ENCODE measurements around the gene MME. TPM values are rescaled to one million over a fixed set of nuclear protein-coding genes. Genes with fewer than 3 reads are reported as not detected.
A peak's percentile ranks its signal among the peaks of the same experiment; 100 is the strongest.

Gene MME
- total RNA-seq, 1 donor from 2014 or later: 31.7 TPM

DNA sequence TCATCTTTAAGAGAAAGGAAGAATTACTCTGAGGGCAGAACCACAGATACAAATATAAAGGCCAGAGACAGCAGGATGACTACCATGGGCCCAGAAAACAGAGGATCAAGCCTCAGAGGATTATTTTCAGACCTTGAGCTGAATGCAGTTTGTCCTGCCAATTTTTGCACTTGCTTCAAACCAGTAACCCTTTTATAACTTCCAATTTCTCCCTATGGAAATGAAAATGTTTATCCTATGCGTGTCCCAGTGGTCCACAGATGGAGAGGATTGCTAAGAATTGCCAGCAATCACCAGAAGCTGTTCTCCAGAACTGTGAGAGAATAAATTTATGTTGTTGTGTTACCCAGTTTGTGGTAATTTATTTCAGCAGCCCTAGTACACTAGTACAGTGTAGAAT, 26.4 kb upstream of the MME start:
- Mint-ChIP-seq H3K36me3 (peaks cover 19% of the 10 kb centered on the region), H3K27ac (no peak overlapping the region), H3K27me3 (ENCODE audit: low read depth) (no peaks in the 10 kb centered on the region), H3K4me3 (no peak overlapping the region), H3K4me1 (no peaks in the 10 kb centered on the region), H3K9me3 (peaks cover 46% of the 10 kb centered on the region)
- DNase-seq (ENCODE audit: low spot score in 2 of 2, unreplicated experiment in 2 of 2): no peak
- TF ChIP-seq, protein P1, sequence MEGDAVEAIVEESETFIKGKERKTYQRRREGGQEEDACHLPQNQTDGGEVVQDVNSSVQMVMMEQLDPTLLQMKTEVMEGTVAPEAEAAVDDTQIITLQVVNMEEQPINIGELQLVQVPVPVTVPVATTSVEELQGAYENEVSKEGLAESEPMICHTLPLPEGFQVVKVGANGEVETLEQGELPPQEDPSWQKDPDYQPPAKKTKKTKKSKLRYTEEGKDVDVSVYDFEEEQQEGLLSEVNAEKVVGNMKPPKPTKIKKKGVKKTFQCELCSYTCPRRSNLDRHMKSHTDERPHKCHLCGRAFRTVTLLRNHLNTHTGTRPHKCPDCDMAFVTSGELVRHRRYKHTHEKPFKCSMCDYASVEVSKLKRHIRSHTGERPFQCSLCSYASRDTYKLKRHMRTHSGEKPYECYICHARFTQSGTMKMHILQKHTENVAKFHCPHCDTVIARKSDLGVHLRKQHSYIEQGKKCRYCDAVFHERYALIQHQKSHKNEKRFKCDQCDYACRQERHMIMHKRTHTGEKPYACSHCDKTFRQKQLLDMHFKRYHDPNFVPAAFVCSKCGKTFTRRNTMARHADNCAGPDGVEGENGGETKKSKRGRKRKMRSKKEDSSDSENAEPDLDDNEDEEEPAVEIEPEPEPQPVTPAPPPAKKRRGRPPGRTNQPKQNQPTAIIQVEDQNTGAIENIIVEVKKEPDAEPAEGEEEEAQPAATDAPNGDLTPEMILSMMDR (IDR thresholded peaks at IDR 0.05; ENCODE audit: unreplicated experiment): no peak

DNA sequence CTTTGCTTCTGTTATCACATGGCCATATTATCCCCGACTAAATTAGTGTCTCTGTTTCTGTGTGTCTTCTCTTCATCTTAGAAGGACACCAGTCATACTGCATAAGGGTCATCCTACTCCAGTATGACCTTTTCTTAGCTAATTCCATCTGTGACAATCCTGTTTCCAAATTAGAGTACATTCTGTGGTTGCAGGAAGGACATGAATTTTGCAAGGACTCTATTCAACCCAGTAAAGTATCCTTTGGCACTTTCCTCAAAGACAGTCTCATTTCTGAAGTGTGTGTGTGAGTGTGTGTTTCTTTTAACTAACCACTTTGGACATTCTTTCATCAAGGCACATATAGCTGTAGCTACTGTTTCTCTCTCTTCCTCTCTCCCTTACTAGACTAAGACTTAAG, 15.2 kb upstream of the MME start:
- TF ChIP-seq, protein P1 (IDR thresholded peaks at IDR 0.05; ENCODE audit: unreplicated experiment): no peak
- no peaks in the 10 kb centered on the region for H3K36me3 Mint-ChIP-seq
- no peaks in the 10 kb centered on the region for H3K4me1 Mint-ChIP-seq
- no peak overlapping the region for H3K27ac Mint-ChIP-seq
- H3K4me3 Mint-ChIP-seq: no peak overlapping the region
- no peaks in the 10 kb centered on the region for H3K27me3 Mint-ChIP-seq (ENCODE audit: low read depth)
- peaks cover 4% of the 10 kb centered on the region for H3K9me3 Mint-ChIP-seq
- no peak for DNase-seq (ENCODE audit: low spot score in 2 of 2, unreplicated experiment in 2 of 2)

DNA sequence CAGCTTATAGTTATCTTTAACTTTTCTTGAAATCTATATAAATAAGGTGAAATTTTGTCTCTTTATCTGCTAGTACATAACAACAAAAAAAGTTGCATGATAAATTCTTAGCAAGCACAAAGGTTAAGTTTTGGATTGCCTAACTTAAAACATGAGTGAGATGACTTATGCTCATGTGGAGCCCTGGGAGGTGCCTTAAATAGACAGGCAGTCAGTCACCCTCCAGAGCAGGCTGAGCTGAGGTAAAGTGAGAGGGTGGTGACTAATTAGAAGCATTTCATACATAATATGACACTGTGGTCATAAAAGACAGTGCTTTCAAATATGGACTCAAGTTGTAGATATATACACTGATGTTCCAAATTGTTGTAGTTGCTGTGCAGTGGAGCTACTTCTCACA, 14.6 kb upstream of the MME start:
- TF ChIP-seq, protein P1 (IDR thresholded peaks at IDR 0.05; ENCODE audit: unreplicated experiment): no peak
- Mint-ChIP-seq H3K27ac (no peak overlapping the region), H3K4me3 (no peak overlapping the region), H3K4me1 (peaks cover 4% of the 10 kb centered on the region), H3K27me3 (ENCODE audit: low read depth) (no peaks in the 10 kb centered on the region), H3K9me3 (peaks cover 4% of the 10 kb centered on the region), H3K36me3 (no peaks in the 10 kb centered on the region)
- DNase-seq (ENCODE audit: low spot score in 2 of 2, unreplicated experiment in 2 of 2): no peak

DNA sequence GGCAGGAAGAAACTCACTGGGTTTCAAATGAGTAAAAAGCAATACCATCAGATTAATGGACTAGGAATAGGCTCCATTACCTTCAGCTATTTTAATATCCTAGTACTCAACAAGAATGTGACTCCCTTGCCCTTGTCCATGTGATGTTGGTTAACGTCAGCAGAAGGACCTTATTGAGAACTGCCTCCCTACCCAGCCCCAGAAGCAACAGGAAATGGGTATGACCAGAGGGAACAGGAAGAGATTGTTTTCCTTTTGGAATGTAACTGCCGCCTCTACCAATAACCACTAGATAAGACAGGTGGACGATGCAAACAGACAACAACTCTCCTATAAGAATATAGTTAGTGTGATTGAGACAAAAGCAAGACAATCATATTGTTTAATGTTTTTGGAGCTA, 10.4 kb upstream of the MME start:
- no peaks in the 10 kb centered on the region for H3K36me3 Mint-ChIP-seq
- H3K27ac Mint-ChIP-seq: peak overlapping the region; percentile 26
- H3K27me3 Mint-ChIP-seq (ENCODE audit: low read depth): no peaks in the 10 kb centered on the region
- H3K9me3 Mint-ChIP-seq: peaks cover 4% of the 10 kb centered on the region
- H3K4me1 Mint-ChIP-seq: peaks cover 12% of the 10 kb centered on the region
- H3K4me3 Mint-ChIP-seq: no peak overlapping the region
- TF ChIP-seq, protein P1 (IDR thresholded peaks at IDR 0.05; ENCODE audit: unreplicated experiment): no peak
- DNase-seq (ENCODE audit: low spot score in 2 of 2, unreplicated experiment in 2 of 2): no peak

DNA sequence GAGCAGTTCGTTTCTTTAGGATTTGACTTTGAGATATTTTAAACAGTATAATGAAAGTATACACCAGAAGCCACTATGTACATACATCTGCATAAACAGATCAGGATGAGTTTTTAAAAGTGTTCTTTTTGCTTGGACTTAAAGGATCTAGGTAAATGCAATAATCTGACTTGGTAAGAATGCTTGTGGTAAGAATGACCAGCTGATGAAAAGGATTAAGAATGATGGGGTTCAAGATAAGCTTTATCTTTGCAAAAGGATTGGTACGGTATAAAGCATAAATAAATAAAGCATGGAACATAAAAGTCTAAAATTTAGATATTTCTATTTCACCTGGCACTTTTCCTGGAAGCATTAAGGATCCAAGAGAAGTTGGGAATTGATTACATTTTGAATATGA, 9.8 kb upstream of the MME start:
- H3K27ac Mint-ChIP-seq: no peak overlapping the region
- no peaks in the 10 kb centered on the region for H3K36me3 Mint-ChIP-seq
- H3K9me3 Mint-ChIP-seq: peaks cover 7% of the 10 kb centered on the region
- TF ChIP-seq, protein P1 (IDR thresholded peaks at IDR 0.05; ENCODE audit: unreplicated experiment): no peak
- H3K27me3 Mint-ChIP-seq (ENCODE audit: low read depth): no peaks in the 10 kb centered on the region
- no peak for DNase-seq (ENCODE audit: low spot score in 2 of 2, unreplicated experiment in 2 of 2)
- H3K4me1 Mint-ChIP-seq: peaks cover 12% of the 10 kb centered on the region
- no peak overlapping the region for H3K4me3 Mint-ChIP-seq

DNA sequence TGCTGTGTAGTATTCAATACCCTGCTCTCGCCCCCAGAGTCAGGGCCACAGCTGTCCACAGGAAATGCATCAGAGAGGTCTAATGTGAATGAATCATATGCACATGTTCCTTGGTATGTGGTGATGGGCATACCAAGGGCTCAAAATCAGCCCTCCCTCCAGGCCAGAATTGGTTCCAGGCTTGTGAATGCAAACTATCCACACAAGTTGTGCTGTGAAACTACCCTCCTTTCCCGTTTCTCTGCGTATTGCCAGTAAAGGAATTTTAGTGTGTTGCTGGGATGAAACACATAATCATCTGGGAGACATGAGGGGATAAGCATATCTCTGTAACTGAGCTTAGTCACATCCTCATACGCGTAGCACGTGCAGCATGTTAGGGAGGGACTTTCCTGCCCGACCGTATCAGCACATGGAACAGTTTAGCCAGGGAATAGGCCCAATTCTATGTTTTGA, 9.2 kb upstream of the MME start:
- Mint-ChIP-seq H3K27me3 (ENCODE audit: low read depth) (no peaks in the 10 kb centered on the region), H3K27ac (peak overlapping the region; percentile 44), H3K9me3 (peaks cover 12% of the 10 kb centered on the region), H3K4me3 (no peak overlapping the region), H3K4me1 (peaks cover 12% of the 10 kb centered on the region), H3K36me3 (no peaks in the 10 kb centered on the region)
- DNase-seq (ENCODE audit: low spot score in 2 of 2, unreplicated experiment in 2 of 2): no peak
- TF ChIP-seq, protein P1 (IDR thresholded peaks at IDR 0.05; ENCODE audit: unreplicated experiment): no peak
